Raji (cell line): ENCODE measurements around the gene FGF18.

Source experiments
- POLR2A ChIP-seq: IDR thresholded peaks from 2 replicates; pipeline ENCODE4 v1.6.1; 2011; ENCODE audit warnings: low read depth, low read length, control low read depth; ENCODE audit not compliant: insufficient read depth

FGF18 gene

GRCh38 chr5:171492781-171493180, 73.3 kb downstream of the FGF18 start:
- no peak for TF ChIP-seq POLR2A

GRCh38 chr5:171493646-171494393, 74.4 kb downstream of the FGF18 start:
- no peak for TF ChIP-seq POLR2A

GRCh38 chr5:171494452-171495121, 75.1 kb downstream of the FGF18 start:
- no peak for TF ChIP-seq POLR2A

DNA sequence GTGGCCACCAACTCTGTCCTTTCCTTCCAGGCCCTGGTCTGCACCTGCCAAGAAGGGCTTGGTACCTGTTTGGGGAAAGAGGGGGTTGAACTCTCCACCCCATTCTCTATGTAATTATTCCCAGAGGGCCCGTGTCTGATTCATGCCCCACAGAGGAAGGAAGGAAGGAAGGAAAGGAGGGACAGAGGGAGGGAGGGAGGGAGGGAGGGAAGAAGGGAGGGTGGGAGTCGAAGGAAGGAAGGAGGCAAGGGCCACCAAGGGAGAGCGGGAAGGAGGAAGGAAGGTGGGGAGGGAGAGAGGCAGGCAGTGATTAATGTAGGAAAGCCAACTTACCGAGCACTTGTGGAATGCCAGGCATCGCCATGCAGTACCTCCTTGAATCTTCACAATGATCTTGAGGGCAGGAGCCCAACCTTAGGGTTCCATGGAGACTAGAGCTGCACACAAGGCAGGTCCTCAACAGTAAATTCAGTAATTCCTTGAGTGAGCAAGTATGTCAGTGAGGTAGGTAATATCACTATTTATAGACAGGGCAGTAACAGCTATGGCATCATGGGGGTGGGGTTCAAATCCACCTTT, 75.8 kb downstream of the FGF18 start:
- TF ChIP-seq POLR2A, result no peak

DNA sequence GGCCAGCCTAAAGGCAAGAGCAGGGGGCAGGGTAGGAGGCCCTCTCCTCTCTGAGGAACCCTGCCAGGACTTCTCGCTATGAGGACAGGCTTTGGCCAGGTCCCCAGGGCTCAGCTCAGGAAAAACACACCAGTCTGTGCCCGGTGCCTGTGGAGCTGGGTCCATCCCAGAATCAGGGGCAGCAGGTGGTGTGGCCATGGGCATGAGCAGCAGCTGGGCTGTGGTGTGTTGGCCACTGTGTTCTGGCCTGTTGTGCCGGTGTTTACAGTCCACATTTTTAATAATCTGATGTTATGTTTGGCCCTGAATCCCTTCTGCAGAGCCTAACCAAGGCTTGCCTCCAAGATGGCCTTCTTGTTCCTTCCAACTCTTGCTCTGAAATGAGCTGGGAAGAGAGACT, 77.0 kb downstream of the FGF18 start:
- TF ChIP-seq POLR2A, result no peak

GRCh38 chr5:171498166-171498565, 78.7 kb downstream of the FGF18 start:
- no peak for TF ChIP-seq POLR2A

GRCh38 chr5:171499611-171500010, 80.2 kb downstream of the FGF18 start:
- no peak for TF ChIP-seq POLR2A

DNA sequence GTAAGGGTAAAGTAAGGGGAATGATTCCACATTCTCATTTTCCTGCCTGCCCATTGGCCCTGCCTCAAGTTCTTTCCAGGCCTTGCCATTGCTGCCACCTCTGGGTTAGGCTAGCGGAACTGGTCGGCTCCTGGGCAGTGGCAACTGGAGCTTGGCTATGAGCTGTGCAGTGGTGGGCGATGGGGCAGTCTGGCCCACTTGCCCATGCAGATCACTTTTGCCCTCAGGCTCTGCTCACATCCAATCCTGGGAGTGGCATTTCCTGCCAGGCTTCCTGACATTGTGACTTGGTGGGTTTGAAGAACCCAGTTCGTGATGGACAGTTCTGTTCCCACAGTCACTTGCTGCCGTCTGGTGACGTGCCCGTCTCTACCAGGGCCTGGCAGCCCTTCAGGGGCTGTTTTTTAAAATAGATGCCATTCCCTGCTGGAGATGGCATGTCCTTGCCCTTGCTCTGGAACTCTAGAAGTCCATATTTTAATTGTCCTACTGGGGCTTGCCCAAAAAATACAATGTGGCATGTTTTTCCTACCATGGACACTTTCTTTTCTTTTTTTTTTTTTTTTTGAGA, 86.1 kb downstream of the FGF18 start:
- TF ChIP-seq POLR2A, result no peak

DNA sequence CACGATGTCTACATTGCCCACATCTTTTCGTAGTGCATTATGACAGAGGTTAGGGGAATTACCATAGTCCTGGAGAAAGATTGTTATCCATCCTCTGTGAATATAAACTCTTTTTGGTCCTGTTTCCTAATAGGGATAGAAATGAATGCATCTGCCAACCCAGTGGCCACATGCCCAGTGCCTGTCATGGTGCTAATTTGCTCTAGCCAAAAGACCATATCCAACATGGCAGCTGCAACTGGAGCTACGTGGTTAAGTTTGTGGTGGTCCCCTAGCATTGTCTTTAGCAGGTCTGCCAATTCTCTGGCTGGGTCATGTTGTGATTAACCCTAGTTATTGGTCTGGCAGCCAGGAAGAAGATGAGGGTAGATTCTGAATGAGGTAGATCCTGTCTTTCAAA, 87.5 kb downstream of the FGF18 start:
- TF ChIP-seq POLR2A, result no peak
